GM18499 (cell line): ENCODE data around the gene CTDSP2.
A peak's percentile ranks its signal among the peaks of the same experiment; 100 is the strongest.
"Not testable (repeated sequence)": the region's sequence is repeated elsewhere in the genome, so short reads cannot be mapped to it uniquely, and the experiment has no call there.

Source experiments
- ATAC-seq: cut with Tn5 transposase; IDR thresholded peaks from one replicate; pipeline ENCODE4 v1.9.1; 2021; ENCODE audit warnings: moderate number of reproducible peaks; ENCODE audit not compliant: insufficient read depth, unreplicated experiment

CTDSP2 gene

DNA sequence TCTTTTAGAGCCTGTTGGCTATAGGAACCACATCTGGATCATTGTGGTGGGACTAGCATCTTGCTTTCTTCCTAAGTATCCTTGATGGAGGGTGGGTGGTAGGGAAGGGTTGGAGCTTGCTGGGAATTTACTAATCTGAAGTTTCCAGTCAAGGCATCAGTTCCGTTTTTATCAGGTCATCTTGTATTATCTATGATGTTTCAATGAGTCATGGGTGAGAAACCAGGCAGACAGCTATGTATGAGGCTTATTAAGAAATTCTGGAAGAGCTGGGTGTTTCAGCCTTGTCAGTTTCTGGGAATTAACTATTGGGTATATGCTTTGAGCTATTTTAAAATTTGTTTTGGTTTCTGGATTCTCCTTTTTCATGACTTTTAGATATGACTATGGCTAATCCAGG is 52.6 kb downstream of the CTDSP2 start:
- no peak for ATAC-seq

DNA sequence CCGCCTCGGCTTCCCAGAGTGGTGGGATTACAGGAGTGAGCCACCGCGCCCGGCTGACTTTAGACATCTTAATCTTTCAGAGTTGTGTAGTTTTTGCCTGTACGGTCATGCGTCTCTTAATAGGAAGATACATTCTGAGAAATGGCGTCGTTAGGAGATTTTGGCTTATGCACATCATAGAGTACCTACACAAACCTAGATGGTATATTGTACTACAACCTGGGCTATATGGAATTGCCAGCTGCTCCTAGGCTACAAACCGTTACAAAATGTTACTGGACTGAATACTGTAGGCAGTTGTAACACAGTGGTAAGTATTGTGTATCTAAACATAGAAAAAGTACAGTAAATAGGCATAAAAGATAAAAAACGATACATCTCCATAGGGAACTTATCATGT is 62.7 kb downstream of the CTDSP2 start:
- no peak for ATAC-seq

- no peak for ATAC-seq
Measured at GRCh38 chr12:57783466-57783801, 63.1 kb downstream of the CTDSP2 start.

- ATAC-seq: peak; percentile 87
Measured at GRCh38 chr12:57782608-57783465, 63.7 kb downstream of the CTDSP2 start, which contains the start of gene TSFM. Gene TSFM, plus strand, starts transcription at chr12:57782787. Its CDS starts 15 bp downstream, at chr12:57782802.

GRCh38 chr12:57782243-57782607 is 64.3 kb downstream of the CTDSP2 start:
- ATAC-seq: no peak

DNA sequence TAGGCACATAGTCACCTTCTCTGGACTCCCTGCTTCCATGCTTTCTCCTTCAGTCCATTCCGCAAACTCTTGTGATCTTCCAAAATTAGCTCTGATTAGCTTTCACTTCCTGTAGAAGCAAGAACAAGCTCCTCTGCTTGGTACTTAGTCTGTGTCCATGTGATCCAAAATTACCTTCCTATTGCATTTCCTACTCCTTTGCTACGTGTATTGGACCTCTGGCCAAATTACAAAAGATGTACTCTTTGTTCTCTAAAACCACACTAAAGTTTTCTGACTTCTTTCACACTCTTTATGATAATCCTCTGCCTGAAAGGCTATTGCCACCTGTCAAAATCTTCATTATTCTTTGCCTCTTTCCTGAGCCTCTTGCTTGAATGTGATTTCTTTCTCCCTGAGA is 64.7 kb downstream of the CTDSP2 start:
- ATAC-seq: no peak

- no peak for ATAC-seq
Measured at GRCh38 chr12:57781244-57781643, 65.3 kb downstream of the CTDSP2 start.

GRCh38 chr12:57780284-57780897 is 66.1 kb downstream of the CTDSP2 start:
- ATAC-seq: no peak

- no peak for ATAC-seq
Measured at GRCh38 chr12:57779736-57780135, 66.8 kb downstream of the CTDSP2 start.

DNA sequence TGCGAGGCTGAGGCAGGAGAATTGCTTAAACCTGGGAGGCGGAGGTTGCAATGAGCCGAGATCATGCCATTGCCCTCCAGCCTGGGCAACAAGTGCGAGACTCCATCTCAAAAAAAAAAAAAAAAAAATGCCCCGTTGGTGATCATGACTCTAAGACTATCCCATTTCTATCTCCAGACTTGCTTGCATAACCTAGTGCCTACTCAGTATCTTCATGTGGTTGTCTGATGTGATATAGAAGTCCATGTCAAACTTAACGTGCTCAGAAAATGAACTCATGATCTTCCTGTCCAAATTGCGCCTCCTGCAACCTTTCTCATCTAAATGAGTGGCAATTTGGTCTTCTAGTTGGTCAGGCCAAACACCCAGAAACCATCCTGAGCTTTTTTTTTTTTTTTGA is 68.6 kb downstream of the CTDSP2 start:
- ATAC-seq: no peak

DNA sequence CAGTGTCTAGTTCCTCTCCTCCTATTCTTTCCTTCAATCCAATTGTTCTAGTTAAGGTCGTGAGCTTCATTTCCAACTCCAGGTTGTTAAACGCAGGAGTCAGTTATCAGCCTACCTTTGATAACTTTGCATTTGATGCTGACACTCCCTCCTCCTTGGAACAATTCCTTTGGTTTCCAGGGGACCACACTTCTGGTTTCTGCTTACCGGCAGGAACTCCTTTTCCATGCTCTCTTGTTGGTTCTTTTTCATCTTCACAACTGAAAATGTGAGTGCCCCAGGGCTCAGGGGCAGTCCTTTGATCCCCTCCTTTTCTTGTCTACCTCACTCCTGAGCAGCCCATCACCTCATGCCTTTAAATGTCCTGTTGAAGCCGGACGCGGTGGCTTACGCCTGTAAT is 69.2 kb downstream of the CTDSP2 start:
- no peak for ATAC-seq

- ATAC-seq: no peak
Measured at GRCh38 chr12:57776247-57776587, 70.3 kb downstream of the CTDSP2 start.

- no peak for ATAC-seq
Measured at GRCh38 chr12:57775563-57776246, 70.8 kb downstream of the CTDSP2 start.

DNA sequence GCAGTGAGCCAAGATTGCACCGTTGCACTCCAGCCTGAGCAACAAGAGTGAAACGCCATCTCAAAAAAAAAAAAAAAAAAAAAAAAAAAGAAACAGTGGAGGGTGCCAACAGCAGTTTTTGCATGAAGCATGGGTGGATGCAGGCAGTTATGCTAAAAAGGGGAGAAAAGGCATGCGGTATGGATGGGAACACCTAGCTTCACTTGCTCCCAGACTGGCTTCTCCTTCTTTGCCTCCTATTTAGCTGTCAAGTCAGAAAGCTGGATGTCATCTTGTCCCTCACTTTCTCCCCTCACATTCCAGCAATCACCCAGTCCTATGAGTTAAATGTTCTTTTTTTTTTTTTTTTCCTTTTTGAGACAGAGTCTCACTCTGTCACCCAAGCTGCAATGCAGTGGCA is 71.5 kb downstream of the CTDSP2 start:
- no peak for ATAC-seq

GRCh38 chr12:57774634-57775033 is 71.9 kb downstream of the CTDSP2 start:
- ATAC-seq: not testable (repeated sequence)

- ATAC-seq: no peak
Measured at GRCh38 chr12:57772429-57773322, 73.9 kb downstream of the CTDSP2 start, which contains the start of gene EEF1AKMT3. Gene EEF1AKMT3, plus strand, starts transcription at chr12:57772614. Its CDS starts 111 bp downstream, at chr12:57772725.

DNA sequence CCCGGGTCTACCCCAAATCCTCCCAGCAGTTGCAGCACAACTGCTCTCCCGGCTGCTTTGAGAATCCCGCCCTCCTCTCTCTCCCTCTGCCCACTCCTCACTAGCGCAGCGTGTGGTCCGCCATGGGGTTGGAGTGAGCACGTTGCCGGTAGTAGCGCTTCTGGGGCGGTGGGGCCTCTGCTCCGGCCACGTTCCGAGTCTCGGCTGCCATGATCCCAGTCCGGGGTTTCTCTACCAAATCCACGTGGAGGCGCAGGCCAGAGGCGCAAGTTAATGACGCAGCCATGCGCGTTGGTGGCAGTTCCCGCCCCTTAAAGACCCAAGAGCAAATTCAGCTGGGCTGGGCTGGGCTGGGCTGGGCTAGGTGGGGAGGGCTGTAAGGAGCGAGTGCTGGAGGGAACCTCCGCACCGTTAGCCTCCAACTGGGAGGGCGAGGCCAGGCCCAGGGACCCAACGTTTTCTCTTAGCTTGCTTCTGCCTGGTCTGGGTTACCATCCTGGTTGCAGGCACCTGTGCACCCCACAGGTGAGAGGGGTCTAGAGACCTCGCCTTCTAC is 74.6 kb downstream of the CTDSP2 start, which contains the start of gene METTL1:
METTL1 (minus strand) TSS at position 233 of the 556 bp plus-strand sequence; CDS start at position 211, 22 bp downstream.
- peak; percentile 61 for ATAC-seq

DNA sequence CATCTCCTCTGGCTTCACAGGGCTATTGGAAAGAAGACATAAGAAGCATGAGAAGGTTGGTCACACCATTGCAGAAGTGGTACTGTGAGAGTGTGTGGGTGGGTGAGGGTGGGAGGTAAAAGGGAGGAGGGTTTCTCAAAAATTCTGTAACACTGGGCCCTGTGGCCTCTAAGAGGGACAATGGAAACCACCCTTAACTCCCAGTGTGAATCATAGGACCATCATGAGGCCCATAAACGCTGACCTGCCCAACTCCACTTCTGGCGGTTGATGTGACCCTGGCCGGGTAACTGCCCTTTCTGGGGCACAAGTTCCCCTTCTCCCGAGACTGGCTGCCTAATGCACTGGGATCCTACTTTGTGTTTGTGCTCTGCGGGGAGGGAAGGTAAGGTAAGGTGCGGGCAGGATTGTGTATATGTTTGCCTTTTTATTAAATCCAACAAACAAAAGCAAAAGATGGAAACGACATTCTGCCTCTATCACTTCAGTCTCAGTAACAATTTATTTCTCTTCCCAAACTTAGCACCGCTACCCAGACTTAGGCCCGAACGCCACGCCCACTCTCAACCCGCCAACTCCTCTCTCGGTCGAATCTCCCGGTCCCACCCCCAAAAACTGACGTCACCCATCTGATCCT is 75.2 kb downstream of the CTDSP2 start:
- peak; percentile 48 for ATAC-seq

DNA sequence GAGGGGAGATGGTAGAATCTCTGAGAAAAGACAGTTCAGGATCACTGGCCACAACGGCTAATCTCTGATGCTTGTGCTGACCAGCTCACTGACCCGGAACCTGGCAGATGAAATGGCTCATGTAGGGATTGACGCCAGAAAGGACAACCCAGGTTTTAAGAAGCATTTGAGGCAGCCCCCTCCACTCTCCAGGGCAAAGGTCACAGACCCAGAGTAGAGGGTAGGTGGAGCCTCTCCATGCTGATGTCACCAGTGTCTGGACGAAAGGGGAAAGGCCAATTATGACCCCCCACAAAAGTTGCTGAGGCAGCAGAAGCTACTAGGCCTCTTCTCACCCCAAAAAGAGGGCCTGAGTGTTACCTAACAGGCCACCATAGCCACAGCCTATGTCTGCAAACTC is 75.8 kb downstream of the CTDSP2 start:
- no peak for ATAC-seq
